ENCODE measurements around the gene ANO2.
"Not testable (repeated sequence)": the region's sequence is repeated elsewhere in the genome, so short reads cannot be mapped to it uniquely, and the experiment has no call there.

The ANO2 gene

GRCh38 chr12:5684989-5685388 lies 260.1 kb downstream of the ANO2 start:
- no peak overlapping the region for H3K4me3 ChIP-seq (ENCODE audit: low read depth, low read length)
- no peak for DNase-seq (ENCODE audit: low read depth)
- TF ChIP-seq POLR2A (IDR thresholded peaks at IDR 0.05; ENCODE audit: extremely low read depth, insufficient read length) (no peak), MYC (IDR thresholded peaks at IDR 0.05; ENCODE audit: low read depth, low read length) (no peak)
- TF ChIP-seq, protein P1, sequence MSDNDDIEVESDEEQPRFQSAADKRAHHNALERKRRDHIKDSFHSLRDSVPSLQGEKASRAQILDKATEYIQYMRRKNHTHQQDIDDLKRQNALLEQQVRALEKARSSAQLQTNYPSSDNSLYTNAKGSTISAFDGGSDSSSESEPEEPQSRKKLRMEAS (IDR thresholded peaks at IDR 0.05; ENCODE audit: low read depth, low read length) = no peak
- TF ChIP-seq, protein P2, sequence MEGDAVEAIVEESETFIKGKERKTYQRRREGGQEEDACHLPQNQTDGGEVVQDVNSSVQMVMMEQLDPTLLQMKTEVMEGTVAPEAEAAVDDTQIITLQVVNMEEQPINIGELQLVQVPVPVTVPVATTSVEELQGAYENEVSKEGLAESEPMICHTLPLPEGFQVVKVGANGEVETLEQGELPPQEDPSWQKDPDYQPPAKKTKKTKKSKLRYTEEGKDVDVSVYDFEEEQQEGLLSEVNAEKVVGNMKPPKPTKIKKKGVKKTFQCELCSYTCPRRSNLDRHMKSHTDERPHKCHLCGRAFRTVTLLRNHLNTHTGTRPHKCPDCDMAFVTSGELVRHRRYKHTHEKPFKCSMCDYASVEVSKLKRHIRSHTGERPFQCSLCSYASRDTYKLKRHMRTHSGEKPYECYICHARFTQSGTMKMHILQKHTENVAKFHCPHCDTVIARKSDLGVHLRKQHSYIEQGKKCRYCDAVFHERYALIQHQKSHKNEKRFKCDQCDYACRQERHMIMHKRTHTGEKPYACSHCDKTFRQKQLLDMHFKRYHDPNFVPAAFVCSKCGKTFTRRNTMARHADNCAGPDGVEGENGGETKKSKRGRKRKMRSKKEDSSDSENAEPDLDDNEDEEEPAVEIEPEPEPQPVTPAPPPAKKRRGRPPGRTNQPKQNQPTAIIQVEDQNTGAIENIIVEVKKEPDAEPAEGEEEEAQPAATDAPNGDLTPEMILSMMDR (IDR thresholded peaks at IDR 0.05; ENCODE audit: low read depth, low read length) = no peak

GRCh38 chr12:5682581-5682980 lies 262.5 kb downstream of the ANO2 start:
- H3K4me3 ChIP-seq (ENCODE audit: low read depth, low read length) = no peak overlapping the region
- no peak for DNase-seq (ENCODE audit: low read depth)
- TF ChIP-seq POLR2A (IDR thresholded peaks at IDR 0.05; ENCODE audit: extremely low read depth, insufficient read length) = no peak
- TF ChIP-seq, protein P1 (IDR thresholded peaks at IDR 0.05; ENCODE audit: low read depth, low read length) = no peak
- TF ChIP-seq MYC (IDR thresholded peaks at IDR 0.05; ENCODE audit: low read depth, low read length) = no peak

GRCh38 chr12:5678176-5678575 lies 266.9 kb downstream of the ANO2 start:
- DNase-seq (ENCODE audit: low read depth) = no peak
- TF ChIP-seq POLR2A (IDR thresholded peaks at IDR 0.05; ENCODE audit: extremely low read depth, insufficient read length) (no peak), MYC (IDR thresholded peaks at IDR 0.05; ENCODE audit: low read depth, low read length) (no peak)
- TF ChIP-seq, protein P2 (IDR thresholded peaks at IDR 0.05; ENCODE audit: low read depth, low read length) = no peak
- TF ChIP-seq, protein P1 (IDR thresholded peaks at IDR 0.05; ENCODE audit: low read depth, low read length) = no peak

GRCh38 chr12:5669624-5670023 lies 275.4 kb downstream of the ANO2 start:
- DNase-seq (ENCODE audit: low read depth); H3K4me3 ChIP-seq (ENCODE audit: low read depth, low read length): not testable (repeated sequence)

More at GRCh38 chr12:5678176-5678575, 266.9 kb downstream of the ANO2 start:
- no peak overlapping the region for H3K4me3 ChIP-seq (ENCODE audit: low read depth, low read length)

DNA sequence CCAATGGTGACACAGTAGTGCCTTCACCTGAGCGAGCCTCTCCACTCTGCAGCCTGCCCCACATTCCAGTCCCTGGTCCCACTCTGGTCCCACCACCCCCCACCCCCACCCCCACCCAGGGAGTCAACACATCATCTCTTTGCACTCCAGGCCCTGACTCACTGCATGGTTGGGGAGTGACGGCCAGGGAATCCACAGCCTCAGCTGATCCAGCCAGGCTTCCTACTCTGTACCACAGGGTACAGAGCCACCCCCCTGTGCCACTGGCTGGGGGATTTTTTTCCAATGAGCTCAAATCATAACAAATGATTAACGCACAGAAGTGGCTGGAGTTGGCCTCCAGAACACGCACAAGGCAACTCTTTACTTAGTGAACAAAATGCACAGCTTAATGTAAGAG lies 279.4 kb downstream of the ANO2 start:
- DNase-seq (ENCODE audit: low read depth) = no peak

GRCh38 chr12:5661811-5662210 lies 283.2 kb downstream of the ANO2 start:
- TF ChIP-seq, protein P2 (IDR thresholded peaks at IDR 0.05; ENCODE audit: low read depth, low read length) = no peak
- TF ChIP-seq, protein P1 (IDR thresholded peaks at IDR 0.05; ENCODE audit: low read depth, low read length) = no peak
- TF ChIP-seq POLR2A (IDR thresholded peaks at IDR 0.05; ENCODE audit: extremely low read depth, insufficient read length) = no peak
- TF ChIP-seq MYC (IDR thresholded peaks at IDR 0.05; ENCODE audit: low read depth, low read length) = no peak
- no peak for DNase-seq (ENCODE audit: low read depth)
- H3K4me3 ChIP-seq (ENCODE audit: low read depth, low read length) = no peak overlapping the region

More for the DNA sequence above, 279.4 kb downstream of the ANO2 start:
- TF ChIP-seq MYC (IDR thresholded peaks at IDR 0.05; ENCODE audit: low read depth, low read length) (no peak), POLR2A (IDR thresholded peaks at IDR 0.05; ENCODE audit: extremely low read depth, insufficient read length) (no peak)
- TF ChIP-seq, protein P1 (IDR thresholded peaks at IDR 0.05; ENCODE audit: low read depth, low read length) = no peak
- TF ChIP-seq, protein P2 (IDR thresholded peaks at IDR 0.05; ENCODE audit: low read depth, low read length) = no peak
- H3K4me3 ChIP-seq (ENCODE audit: low read depth, low read length) = no peak overlapping the region

DNA sequence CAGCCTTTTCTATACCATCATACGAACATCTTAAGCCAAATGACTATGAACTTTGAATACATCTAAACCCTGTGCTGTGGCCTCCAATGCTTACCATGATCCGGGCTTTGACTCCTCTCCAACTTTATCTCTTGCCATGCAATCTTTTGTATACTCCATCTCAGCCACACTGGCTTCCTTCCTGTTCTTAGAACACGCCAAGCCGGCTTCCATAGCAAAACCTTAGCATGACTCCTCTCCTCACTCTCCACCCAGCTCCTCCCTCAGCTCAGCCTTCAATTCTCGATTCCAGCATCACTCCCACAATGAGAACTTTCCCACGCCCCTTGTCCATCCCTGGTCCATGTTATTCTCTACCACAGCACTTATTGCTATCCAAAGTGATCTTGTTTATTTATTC lies 284.8 kb downstream of the ANO2 start:
- TF ChIP-seq, protein P2 (IDR thresholded peaks at IDR 0.05; ENCODE audit: low read depth, low read length) = no peak
- DNase-seq (ENCODE audit: low read depth) = no peak

GRCh38 chr12:5658339-5658941 lies 286.6 kb downstream of the ANO2 start:
- not testable (repeated sequence) for H3K4me3 ChIP-seq (ENCODE audit: low read depth, low read length); DNase-seq (ENCODE audit: low read depth)

More for the DNA sequence above, 284.8 kb downstream of the ANO2 start:
- no peak overlapping the region for H3K4me3 ChIP-seq (ENCODE audit: low read depth, low read length)

Data from NB4 (cell line).